ENCODE results near the gene MINAR1. TPM values are rescaled to one million over a fixed set of nuclear protein-coding genes. Genes with fewer than 3 reads are reported as not detected.

MINAR1 gene
- total RNA-seq, 2 experiments from 2014 or later = 0.30 to 0.38 TPM

DNA sequence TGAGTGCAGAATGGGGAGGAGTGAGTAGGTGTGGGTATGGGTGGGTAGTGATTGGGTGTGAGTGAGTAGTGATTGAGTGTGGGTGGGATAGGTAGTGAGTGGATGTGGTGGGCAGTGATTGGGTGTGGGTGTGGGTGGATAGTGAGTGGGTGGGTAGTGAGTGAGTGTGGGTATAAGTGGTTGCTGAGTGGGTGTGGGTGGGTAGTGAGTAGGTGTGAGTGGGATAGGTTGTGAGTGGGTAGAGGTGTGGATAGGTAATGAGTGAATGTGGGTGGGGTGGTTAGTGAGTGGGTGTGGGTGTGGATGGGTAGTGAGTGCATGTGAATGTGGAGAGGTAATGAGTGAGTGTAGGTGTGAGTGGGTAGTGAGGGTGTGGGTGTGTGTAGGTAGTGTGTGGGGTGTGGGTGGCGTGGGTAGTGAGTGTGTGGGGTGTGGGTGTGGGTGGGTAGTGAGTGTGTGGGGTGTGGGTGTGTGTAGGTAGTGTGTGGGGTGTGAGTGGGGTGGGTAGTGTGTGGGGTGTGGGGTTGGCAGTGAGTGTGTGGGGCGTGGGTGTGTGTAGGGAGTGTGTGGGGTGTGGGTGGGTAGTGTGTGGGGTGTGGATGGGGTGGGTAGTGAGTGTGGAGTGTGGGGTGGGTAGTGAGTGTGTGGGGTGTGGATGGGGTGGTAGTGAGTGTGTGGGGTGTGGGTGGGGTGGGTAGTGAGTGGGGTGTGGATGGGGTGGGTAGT, 5.3 kb downstream of the MINAR1 start:
- no peaks in the 10 kb centered on the region for H3K9me3 Mint-ChIP-seq
- no peak for DNase-seq
- H3K4me1 Mint-ChIP-seq = no peaks in the 10 kb centered on the region
- H3K4me3 Mint-ChIP-seq = no peak overlapping the region
- ChIA-PET CTCF (no interaction called here), POLR2A (no interaction called here)
- no peak overlapping the region for H3K27ac Mint-ChIP-seq
- H3K36me3 Mint-ChIP-seq (ENCODE audit: low read depth) = no peaks in the 10 kb centered on the region
- H3K27me3 Mint-ChIP-seq = peaks cover 32% of the 10 kb centered on the region

GRCh38 chr15:79439236-79439635, 7.1 kb downstream of the MINAR1 start:
- CTCF ChIA-PET = no interaction called here
- H3K4me1 Mint-ChIP-seq = no peaks in the 10 kb centered on the region

DNA sequence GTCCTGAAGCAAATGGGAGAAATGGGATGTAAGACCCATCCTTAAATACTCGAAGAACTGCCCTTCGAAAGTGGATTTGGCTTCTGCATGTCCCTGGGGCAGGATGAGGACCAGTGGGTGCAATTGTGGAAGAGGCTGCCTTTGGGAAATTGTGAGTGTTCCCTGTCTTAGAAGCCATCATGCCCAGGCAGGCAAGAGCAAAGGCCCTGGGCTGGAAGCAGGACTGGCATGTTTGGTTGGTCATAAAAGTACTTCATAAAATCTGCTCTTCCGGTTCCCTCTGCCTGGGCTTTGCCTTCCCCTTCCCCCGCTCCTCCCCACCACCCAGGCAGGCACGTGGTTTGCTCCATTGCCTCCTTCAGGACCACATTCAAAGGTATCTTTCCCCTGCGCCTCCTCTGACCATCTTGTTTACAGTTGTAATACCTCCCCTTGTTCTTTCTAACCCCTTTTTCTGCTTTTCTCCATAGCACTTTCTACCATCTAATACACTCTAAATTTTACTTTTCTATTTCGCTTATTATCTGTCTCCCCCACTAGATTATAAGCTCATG, 8.3 kb downstream of the MINAR1 start:
- DNase-seq = no peak
- no peaks in the 10 kb centered on the region for H3K36me3 Mint-ChIP-seq (ENCODE audit: low read depth)
- H3K4me3 Mint-ChIP-seq = no peak overlapping the region
- POLR2A ChIA-PET = no interaction called here
- H3K9me3 Mint-ChIP-seq = no peaks in the 10 kb centered on the region
- CTCF ChIA-PET = no interaction called here
- H3K27me3 Mint-ChIP-seq = peaks cover 7% of the 10 kb centered on the region
- H3K4me1 Mint-ChIP-seq = no peaks in the 10 kb centered on the region
- no peak overlapping the region for H3K27ac Mint-ChIP-seq

More at GRCh38 chr15:79439236-79439635, 7.1 kb downstream of the MINAR1 start:
- Mint-ChIP-seq H3K4me3 (no peak overlapping the region), H3K36me3 (ENCODE audit: low read depth) (no peaks in the 10 kb centered on the region), H3K9me3 (no peaks in the 10 kb centered on the region), H3K27me3 (peaks cover 14% of the 10 kb centered on the region), H3K27ac (no peak overlapping the region)
- POLR2A ChIA-PET = no interaction called here
- no peak for DNase-seq

DNA sequence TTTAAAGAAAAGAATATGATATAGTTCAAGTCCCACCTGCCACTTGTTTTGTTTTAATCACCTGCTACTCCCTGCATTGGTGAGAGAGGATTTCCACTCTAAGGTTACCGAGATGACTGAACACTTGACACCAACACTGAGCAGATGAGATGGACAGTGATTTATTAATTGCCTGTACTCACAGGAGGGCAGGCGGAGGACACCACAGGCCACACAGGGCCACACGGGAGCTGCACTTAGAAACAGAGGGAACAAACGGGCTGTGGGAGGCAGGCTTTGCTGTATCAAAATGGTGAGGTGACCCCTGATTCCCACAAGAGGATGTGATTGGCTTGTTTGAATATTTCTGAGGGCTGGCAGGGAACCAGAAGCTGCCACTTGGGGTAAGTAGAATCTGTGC, 10.8 kb downstream of the MINAR1 start:
- Mint-ChIP-seq H3K36me3 (ENCODE audit: low read depth) (no peaks in the 10 kb centered on the region), H3K9me3 (no peaks in the 10 kb centered on the region), H3K27me3 (peaks cover 1% of the 10 kb centered on the region), H3K4me1 (no peaks in the 10 kb centered on the region), H3K4me3 (no peak overlapping the region), H3K27ac (no peak overlapping the region)
- no peak for DNase-seq
- ChIA-PET CTCF (no interaction called here), POLR2A (no interaction called here)

GRCh38 chr15:79447060-79447459, 14.9 kb downstream of the MINAR1 start:
- H3K4me3 Mint-ChIP-seq = no peak overlapping the region
- POLR2A ChIA-PET = no interaction called here
- H3K27ac Mint-ChIP-seq = no peak overlapping the region
- H3K36me3 Mint-ChIP-seq (ENCODE audit: low read depth) = no peaks in the 10 kb centered on the region
- peaks cover 8% of the 10 kb centered on the region for H3K27me3 Mint-ChIP-seq
- CTCF ChIA-PET = no interaction called here
- no peaks in the 10 kb centered on the region for H3K9me3 Mint-ChIP-seq
- no peak for DNase-seq
- no peaks in the 10 kb centered on the region for H3K4me1 Mint-ChIP-seq

DNA sequence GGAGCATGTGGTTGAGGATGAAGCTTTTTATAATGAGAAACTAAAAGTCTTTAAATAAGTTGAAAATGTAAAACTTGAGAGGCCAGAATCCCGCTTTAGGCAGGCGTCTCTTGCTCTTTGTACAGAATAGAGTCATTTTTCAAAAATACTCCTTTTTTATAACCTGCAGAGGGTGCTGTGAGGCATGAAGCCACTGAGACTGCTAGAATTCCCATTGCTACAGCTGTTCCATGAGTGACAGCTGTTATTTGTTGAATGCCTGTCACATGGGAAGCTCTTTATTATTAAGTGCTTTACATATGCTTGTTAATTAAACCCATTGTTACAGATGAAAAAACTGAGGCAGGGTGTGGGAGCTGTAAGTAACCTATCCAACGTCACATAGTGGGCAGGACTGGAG, 18.5 kb downstream of the MINAR1 start:
- Mint-ChIP-seq H3K27ac (no peak overlapping the region), H3K9me3 (no peaks in the 10 kb centered on the region), H3K27me3 (peaks cover 8% of the 10 kb centered on the region), H3K4me1 (no peaks in the 10 kb centered on the region), H3K4me3 (no peak overlapping the region), H3K36me3 (ENCODE audit: low read depth) (no peaks in the 10 kb centered on the region)
- ChIA-PET CTCF (no interaction called here), POLR2A (no interaction called here)
- DNase-seq = no peak

DNA sequence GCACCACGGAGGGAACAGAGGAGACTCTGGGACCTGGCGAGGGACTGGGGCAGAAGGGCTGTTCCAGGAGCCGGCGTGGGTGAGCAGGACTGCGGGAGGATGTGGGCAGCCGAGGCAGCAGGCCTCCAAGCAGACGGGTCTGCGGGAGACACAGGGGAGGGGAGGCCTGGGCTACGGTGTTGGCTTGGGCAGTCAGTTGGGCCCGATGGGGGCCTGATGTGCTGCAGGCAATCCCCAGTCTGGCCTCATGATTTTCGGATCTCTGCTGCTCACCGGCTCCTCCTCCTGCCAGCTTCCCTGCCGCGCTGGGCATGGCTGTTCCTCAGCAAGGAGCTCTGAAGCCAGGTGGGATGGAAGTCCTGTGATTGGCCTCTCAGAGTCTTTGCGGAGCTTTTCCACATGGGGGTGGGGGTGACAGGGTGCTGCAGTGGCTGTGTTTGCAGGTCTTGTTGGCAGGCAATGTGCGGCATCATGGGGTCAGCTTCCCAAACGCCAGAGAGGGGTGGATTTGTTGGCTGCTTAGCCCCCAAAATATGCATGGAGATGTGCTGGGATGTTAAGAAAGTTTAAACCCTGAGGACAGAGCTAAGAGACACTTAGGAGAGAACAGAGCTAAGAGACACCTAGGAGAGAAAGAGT, 19.3 kb downstream of the MINAR1 start:
- Mint-ChIP-seq H3K4me3 (no peak overlapping the region), H3K4me1 (no peaks in the 10 kb centered on the region), H3K27me3 (peaks cover 8% of the 10 kb centered on the region), H3K27ac (no peak overlapping the region), H3K36me3 (ENCODE audit: low read depth) (no peaks in the 10 kb centered on the region), H3K9me3 (no peaks in the 10 kb centered on the region)
- ChIA-PET POLR2A (no interaction called here), CTCF (interaction anchor here (1.4 kb wide), 1 partner anchor 144 kb away, joined by 4 read pairs; no protein-coding TSS in a partner anchor)
- DNase-seq = no peak

- H3K4me3 Mint-ChIP-seq = no peak overlapping the region
- no peaks in the 10 kb centered on the region for H3K36me3 Mint-ChIP-seq (ENCODE audit: low read depth)
- H3K27me3 Mint-ChIP-seq = peaks cover 8% of the 10 kb centered on the region
- no peak for DNase-seq
- no peak overlapping the region for H3K27ac Mint-ChIP-seq
- no peaks in the 10 kb centered on the region for H3K9me3 Mint-ChIP-seq
- CTCF ChIA-PET = interaction anchor here (1.4 kb wide), 1 partner anchor 144 kb away, joined by 4 read pairs; no protein-coding TSS in a partner anchor
- POLR2A ChIA-PET = no interaction called here
- no peaks in the 10 kb centered on the region for H3K4me1 Mint-ChIP-seq
Observed at GRCh38 chr15:79452244-79453051, 20.3 kb downstream of the MINAR1 start.

DNA sequence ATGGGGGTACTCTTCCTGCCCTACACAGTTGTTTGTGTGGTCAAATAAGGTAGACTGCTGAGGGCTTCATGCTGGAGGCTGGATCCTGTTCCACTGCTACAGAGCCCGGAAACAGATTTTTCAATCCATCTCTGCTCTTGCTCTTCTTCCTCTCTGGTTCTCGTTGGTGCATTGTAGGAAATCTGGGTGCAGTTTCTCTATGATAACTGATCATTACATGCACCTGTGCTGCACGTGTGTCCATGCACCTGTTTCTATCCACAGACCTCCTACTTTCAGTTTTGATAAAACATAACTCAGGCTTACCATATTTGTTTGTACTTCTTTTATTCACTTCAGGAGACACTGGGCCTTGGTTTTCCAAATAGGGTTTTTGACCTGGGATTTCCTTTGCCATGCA, 21.3 kb downstream of the MINAR1 start:
- ChIA-PET CTCF (no interaction called here), POLR2A (interaction anchor here (0.6 kb wide), 1 partner anchor 426 kb away, joined by 3 read pairs; no protein-coding TSS in a partner anchor)
- Mint-ChIP-seq H3K9me3 (no peaks in the 10 kb centered on the region), H3K27me3 (peaks cover 5% of the 10 kb centered on the region), H3K4me3 (no peak overlapping the region), H3K27ac (no peak overlapping the region), H3K36me3 (ENCODE audit: low read depth) (no peaks in the 10 kb centered on the region), H3K4me1 (no peaks in the 10 kb centered on the region)
- no peak for DNase-seq

GRCh38 chr15:79454063-79454462, 21.9 kb downstream of the MINAR1 start:
- Mint-ChIP-seq H3K27me3 (peaks cover 5% of the 10 kb centered on the region), H3K4me3 (no peak overlapping the region), H3K4me1 (no peaks in the 10 kb centered on the region), H3K27ac (no peak overlapping the region), H3K9me3 (no peaks in the 10 kb centered on the region), H3K36me3 (ENCODE audit: low read depth) (no peaks in the 10 kb centered on the region)
- ChIA-PET POLR2A (no interaction called here), CTCF (no interaction called here)
- DNase-seq = no peak

GRCh38 chr15:79455361-79455760, 23.2 kb downstream of the MINAR1 start:
- Mint-ChIP-seq H3K27ac (no peak overlapping the region), H3K27me3 (no peaks in the 10 kb centered on the region)
- CTCF ChIA-PET = no interaction called here

DNA sequence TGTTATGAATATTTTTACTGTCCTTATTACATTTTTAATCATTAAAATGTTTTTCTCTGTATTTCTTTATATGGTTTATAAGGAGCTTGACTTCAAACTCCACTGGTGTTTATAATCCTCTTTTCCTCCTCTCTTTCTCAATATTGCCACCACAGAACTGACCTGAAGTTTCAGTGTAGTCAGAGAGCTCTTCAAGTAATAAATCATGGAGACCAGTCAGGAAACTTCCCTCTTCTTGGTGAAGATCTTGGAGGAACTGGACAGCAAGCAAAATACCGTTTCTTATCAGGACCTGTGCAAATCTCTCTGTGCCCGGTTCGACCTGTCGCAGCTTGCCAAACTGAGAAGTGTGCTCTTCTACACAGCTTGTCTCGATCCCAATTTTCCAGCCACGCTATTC, 23.8 kb downstream of the MINAR1 start:
- H3K4me1 Mint-ChIP-seq = no peaks in the 10 kb centered on the region

More at GRCh38 chr15:79455361-79455760, 23.2 kb downstream of the MINAR1 start:
- Mint-ChIP-seq H3K4me3 (no peak overlapping the region), H3K36me3 (ENCODE audit: low read depth) (no peaks in the 10 kb centered on the region), H3K4me1 (no peaks in the 10 kb centered on the region), H3K9me3 (no peaks in the 10 kb centered on the region)
- no peak for DNase-seq
- POLR2A ChIA-PET = no interaction called here

DNA sequence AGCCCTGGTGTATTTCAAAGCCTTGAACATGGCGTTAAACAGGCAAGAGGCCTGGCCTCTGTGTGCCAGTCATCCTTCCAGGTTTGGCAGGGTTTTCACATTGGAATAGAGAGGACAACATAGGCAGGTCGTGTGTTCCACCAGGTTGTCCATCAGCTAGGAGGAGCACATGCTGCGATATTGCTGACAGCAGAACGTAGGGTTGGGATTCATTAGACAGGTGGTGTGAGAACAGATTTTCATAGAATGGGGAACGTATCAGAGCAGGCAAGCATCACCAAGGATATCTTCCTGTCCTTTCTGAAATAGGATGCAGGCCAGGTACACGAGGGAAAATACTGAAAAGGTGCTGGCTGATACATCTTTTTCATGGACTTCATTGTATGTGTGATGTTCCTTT, 26.4 kb downstream of the MINAR1 start:
- Mint-ChIP-seq H3K27me3 (no peaks in the 10 kb centered on the region), H3K27ac (no peak overlapping the region), H3K4me1 (no peaks in the 10 kb centered on the region), H3K36me3 (ENCODE audit: low read depth) (no peaks in the 10 kb centered on the region), H3K9me3 (no peaks in the 10 kb centered on the region), H3K4me3 (no peak overlapping the region)
- ChIA-PET POLR2A (no interaction called here), CTCF (no interaction called here)
- DNase-seq = no peak

More for the DNA sequence above, 23.8 kb downstream of the MINAR1 start:
- no peak for DNase-seq
- no peaks in the 10 kb centered on the region for H3K27me3 Mint-ChIP-seq
- H3K4me3 Mint-ChIP-seq = no peak overlapping the region
- no peak overlapping the region for H3K27ac Mint-ChIP-seq
- no peaks in the 10 kb centered on the region for H3K36me3 Mint-ChIP-seq (ENCODE audit: low read depth)
- ChIA-PET CTCF (no interaction called here), POLR2A (no interaction called here)
- H3K9me3 Mint-ChIP-seq = no peaks in the 10 kb centered on the region

Data from activated CD4-positive, alpha-beta memory T cell treated with anti-CD3 and anti-CD28 coated beads, Interleukin-2, amount 10 ng/mL, durations not matched to agents 7 days and 5 days (primary cell).